ENCODE measurements around the gene TBC1D19. TPM values are rescaled to one million over a fixed set of nuclear protein-coding genes. Genes with fewer than 3 reads are reported as not detected.

The TBC1D19 gene
- total and polyA plus RNA-seq, 4 donors = 1.2 to 5.8 (median 2.2) TPM

DNA sequence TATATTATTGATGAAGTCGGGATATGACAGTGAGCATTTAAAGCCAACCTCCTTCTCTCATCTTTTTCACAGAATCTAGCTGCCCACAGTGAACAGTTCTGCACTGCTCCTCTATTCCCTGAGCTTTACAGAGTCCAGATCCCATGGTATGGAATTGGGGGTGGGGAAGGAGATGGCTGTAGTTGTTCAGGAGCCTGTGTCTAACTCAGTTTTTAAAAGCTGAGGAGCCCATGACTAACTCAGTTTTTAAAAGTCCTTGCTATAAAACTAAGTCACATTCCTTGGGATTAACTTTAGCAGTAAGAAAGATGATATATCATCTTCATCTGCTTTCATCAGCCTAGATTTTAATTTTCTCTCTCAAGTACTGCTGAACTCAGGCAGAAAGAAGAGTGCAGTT, 180.3 kb downstream of the TBC1D19 start:
- Histone ChIP-seq H3K4me1 (ENCODE audit: control insufficient read depth in 4 of 4, insufficient read depth in 4 of 4, low read length in 3 of 4) (no peaks in the 10 kb centered on the region), H3K9ac (ENCODE audit: low read depth in 1 of 2, low read length in 2 of 2) (no peak overlapping the region), H3K36me3 (ENCODE audit: control insufficient read depth in 4 of 4, insufficient read depth in 3 of 4, low read depth in 1 of 4, low read length in 3 of 4) (no peaks in the 10 kb centered on the region), H3K27ac (ENCODE audit: low read depth in 1 of 2, low read length in 2 of 2) (no peak overlapping the region), H3K27me3 (ENCODE audit: control insufficient read depth in 4 of 4, insufficient read depth in 4 of 4, low read length in 3 of 4) (no peaks in the 10 kb centered on the region), H3K4me3 (ENCODE audit: low read depth in 1 of 3, low read length in 3 of 3) (no peak overlapping the region), H3K9me3 (ENCODE audit: control insufficient read depth in 4 of 4, low read length in 3 of 4) (no peaks in the 10 kb centered on the region)
- no peak for DNase-seq (ENCODE audit: low spot score)
- no peak for TF ChIP-seq HNF4G (IDR thresholded peaks at IDR 0.05)
- no peak for TF ChIP-seq JUND (IDR thresholded peaks at IDR 0.05)
- TF ChIP-seq RAD21 (IDR thresholded peaks at IDR 0.05) = no peak
- no peak for TF ChIP-seq SP1 (IDR thresholded peaks at IDR 0.05)
- TF ChIP-seq RXRA (IDR thresholded peaks at IDR 0.05) = no peak
- no peak for TF ChIP-seq NR2F2 (IDR thresholded peaks at IDR 0.05)
- no peak for TF ChIP-seq YY1 (IDR thresholded peaks at IDR 0.05)
- no peak for TF ChIP-seq GABPA (IDR thresholded peaks at IDR 0.05 in 1 of 2, conservative IDR thresholded peaks at IDR 0.05 in 1 of 2)
- no peak for TF ChIP-seq MAX (IDR thresholded peaks at IDR 0.05)
- TF ChIP-seq EGR1 (IDR thresholded peaks at IDR 0.05; ENCODE audit: low read depth in 2 of 2) = no peak
- TF ChIP-seq FOXA2 (IDR thresholded peaks at IDR 0.05) = no peak
- no peak for TF ChIP-seq TAF1 (conservative IDR thresholded peaks at IDR 0.05)
- no peak for TF ChIP-seq ZBTB33 (IDR thresholded peaks at IDR 0.05)
- TF ChIP-seq, protein P1, sequence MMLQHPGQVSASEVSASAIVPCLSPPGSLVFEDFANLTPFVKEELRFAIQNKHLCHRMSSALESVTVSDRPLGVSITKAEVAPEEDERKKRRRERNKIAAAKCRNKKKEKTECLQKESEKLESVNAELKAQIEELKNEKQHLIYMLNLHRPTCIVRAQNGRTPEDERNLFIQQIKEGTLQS (IDR thresholded peaks at IDR 0.05) = no peak
- TF ChIP-seq FOXA1 (IDR thresholded peaks at IDR 0.05) = no peak
- TF ChIP-seq, protein P2, sequence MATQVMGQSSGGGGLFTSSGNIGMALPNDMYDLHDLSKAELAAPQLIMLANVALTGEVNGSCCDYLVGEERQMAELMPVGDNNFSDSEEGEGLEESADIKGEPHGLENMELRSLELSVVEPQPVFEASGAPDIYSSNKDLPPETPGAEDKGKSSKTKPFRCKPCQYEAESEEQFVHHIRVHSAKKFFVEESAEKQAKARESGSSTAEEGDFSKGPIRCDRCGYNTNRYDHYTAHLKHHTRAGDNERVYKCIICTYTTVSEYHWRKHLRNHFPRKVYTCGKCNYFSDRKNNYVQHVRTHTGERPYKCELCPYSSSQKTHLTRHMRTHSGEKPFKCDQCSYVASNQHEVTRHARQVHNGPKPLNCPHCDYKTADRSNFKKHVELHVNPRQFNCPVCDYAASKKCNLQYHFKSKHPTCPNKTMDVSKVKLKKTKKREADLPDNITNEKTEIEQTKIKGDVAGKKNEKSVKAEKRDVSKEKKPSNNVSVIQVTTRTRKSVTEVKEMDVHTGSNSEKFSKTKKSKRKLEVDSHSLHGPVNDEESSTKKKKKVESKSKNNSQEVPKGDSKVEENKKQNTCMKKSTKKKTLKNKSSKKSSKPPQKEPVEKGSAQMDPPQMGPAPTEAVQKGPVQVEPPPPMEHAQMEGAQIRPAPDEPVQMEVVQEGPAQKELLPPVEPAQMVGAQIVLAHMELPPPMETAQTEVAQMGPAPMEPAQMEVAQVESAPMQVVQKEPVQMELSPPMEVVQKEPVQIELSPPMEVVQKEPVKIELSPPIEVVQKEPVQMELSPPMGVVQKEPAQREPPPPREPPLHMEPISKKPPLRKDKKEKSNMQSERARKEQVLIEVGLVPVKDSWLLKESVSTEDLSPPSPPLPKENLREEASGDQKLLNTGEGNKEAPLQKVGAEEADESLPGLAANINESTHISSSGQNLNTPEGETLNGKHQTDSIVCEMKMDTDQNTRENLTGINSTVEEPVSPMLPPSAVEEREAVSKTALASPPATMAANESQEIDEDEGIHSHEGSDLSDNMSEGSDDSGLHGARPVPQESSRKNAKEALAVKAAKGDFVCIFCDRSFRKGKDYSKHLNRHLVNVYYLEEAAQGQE (IDR thresholded peaks at IDR 0.05) = no peak
- no peak for TF ChIP-seq HNF4A (conservative IDR thresholded peaks at IDR 0.05)
- TF ChIP-seq, protein P3, sequence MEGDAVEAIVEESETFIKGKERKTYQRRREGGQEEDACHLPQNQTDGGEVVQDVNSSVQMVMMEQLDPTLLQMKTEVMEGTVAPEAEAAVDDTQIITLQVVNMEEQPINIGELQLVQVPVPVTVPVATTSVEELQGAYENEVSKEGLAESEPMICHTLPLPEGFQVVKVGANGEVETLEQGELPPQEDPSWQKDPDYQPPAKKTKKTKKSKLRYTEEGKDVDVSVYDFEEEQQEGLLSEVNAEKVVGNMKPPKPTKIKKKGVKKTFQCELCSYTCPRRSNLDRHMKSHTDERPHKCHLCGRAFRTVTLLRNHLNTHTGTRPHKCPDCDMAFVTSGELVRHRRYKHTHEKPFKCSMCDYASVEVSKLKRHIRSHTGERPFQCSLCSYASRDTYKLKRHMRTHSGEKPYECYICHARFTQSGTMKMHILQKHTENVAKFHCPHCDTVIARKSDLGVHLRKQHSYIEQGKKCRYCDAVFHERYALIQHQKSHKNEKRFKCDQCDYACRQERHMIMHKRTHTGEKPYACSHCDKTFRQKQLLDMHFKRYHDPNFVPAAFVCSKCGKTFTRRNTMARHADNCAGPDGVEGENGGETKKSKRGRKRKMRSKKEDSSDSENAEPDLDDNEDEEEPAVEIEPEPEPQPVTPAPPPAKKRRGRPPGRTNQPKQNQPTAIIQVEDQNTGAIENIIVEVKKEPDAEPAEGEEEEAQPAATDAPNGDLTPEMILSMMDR (IDR thresholded peaks at IDR 0.05; ENCODE audit: low read depth, low read length, missing input control) = no peak
- 100% methylated on average over 1 of the region's 1 CpG for WGBS

Measured in liver (tissue), 9 donors.